Activated CD4-positive, alpha-beta T cell treated with anti-CD3 and anti-CD28 coated beads, Interleukin-2, Interleukin-4, amounts not matched to agents 100 ng/mL and 50 ng/mL, durations not matched to agents 16 hours and 8 hours (primary cell): Measurements from ENCODE around the gene CCDC24.

Source experiments
- DNase-seq: peaks from one replicate; pipeline ENCODE4 v3.0.0-alpha.2; 2020; ENCODE audit warnings: low spot score

The CCDC24 gene

DNA sequence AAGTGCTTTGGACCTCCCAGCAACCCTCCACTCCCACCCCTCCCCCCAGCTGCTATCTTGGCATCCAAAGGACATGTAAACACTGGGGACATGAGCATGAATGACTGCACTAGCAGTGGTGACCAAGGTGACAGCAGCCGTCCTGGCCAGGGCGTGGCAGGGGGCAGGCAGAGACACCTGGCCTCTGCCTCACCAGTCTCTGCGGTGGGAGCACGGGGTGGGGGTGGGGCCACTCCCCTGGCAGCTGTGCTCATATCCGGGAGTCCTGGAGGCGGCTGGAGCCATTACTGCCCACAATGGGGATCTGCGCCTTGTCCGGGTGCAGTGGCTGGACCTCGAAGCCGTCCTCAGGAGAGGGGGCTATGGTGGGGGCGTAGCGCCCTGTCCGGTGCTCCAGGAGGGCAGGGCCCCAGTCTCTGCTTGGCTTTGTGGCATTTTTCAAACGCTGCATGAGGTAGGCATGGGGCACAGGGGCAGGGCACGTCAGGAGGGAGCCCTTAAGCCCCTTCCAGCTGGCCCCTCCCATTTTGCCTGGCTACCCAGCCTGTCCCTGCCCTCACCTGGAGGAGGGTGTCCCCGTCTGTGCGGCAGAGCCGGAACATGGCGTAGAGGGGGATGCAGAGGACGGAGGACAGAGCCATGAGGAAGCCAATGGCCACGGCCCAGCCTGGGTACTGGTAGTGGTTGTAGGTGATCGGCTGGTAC, 6.0 kb downstream of the CCDC24 start:
- DNase-seq = no peak

DNA sequence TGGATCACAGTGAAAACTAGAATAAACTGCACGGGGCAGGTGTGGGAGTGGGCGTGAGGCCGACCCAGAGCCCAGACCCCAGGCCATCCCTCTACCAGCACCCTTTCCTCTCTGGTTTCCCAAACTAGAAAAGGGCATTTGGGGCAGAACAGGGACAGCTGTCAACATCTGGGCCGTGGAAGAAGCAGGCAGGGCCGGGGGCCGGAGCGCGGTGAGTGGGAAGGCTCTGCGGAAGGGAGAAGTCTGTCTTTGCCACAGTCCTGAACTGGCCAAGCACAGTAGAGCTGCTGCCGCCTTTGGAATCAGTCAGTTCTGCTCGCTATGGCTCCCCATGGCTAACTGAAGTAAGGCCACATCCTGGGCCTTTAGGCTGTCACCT, 6.6 kb downstream of the CCDC24 start:
- DNase-seq = no peak

DNA sequence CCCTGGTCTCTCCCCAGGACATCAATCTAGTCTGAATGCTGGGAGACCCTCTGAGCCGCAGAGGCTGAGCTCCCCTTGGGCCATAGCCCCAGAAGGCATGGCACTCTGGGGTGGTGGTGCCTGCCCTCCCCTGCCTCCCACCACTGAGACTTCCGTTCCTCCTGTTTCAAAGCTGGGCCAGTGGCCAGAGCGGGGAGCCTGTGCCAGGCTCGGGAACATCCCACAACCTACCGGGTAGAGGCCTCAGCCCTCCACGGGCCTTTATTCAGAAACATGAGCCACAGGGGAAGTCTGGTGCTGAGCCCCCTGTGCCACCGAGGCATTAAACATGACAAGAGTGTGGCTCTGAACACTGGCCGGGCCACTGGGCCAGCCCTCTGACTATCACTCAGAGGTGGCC, 8.1 kb downstream of the CCDC24 start:
- no peak for DNase-seq

DNA sequence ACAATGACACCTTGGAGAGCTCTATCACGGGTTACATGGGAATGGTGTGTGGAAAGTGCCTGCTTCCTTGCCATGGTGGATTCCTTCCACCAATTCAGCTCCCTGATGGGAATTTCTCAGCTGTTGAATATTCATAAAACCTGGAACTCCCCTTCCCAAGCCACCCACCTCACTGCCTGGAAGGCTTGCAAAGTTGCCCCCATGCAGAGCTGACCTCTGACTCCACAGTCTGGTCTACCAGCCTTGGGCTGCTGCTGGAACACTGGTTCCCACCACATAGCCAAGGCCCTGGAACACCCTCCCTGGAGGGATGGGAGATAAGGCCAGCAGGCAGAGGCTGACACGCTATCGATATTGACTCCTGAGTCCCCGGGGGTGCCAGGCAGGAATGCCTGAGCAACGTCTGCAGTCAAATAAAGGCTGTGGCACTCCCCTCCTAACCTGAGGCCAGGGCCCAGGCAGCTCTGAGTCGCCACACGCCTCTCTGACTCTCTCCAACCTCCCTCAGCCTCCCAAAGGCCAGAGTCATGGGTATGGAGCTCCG, 8.8 kb downstream of the CCDC24 start:
- no peak for DNase-seq

DNA sequence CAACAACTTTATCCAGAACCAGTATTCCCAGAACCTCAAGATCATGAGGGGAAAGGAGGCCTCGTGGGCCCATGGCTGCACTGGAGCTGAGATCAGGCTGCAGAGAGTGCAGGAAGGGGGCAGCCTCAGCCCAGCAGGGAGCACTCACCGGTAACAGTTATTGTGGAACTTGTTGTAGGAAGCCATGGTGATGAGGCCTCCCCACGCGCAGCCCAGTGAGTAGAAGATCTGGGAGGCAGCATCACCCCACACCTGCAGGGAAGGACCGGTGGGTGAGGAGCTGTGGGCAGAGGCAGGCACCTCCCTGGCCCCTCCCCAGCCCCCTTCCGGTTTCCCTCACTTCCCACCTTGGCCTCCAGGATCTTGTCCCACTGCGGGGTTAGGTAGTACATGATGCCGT, 10.8 kb downstream of the CCDC24 start:
- DNase-seq = no peak

GRCh38 chr1:44002606-44003157, 11.3 kb downstream of the CCDC24 start:
- DNase-seq = no peak

GRCh38 chr1:44008259-44008658, 16.9 kb downstream of the CCDC24 start:
- DNase-seq = no peak

- DNase-seq = no peak
These were observed 19.6 kb downstream of the CCDC24 start for GRCh38 chr1:44010935-44011471.

DNA sequence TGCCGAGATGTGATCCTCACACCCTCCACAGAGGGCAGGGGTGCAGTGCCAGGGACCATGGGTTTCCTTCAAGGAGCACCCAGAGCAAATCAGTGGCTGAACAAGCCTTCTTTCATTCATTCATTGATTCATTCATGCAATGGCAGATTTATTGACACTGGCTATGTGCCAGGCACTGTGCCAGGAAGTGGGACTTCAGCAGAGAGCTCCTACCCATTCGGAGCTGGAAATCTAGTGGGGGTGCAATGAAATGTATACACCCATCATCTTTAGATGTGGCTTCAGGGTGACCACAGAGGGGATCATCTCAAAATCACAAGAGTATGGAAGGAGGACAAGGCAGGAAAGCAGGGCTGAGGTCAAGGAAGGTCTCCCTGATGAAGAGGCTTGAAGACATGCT, 21.0 kb downstream of the CCDC24 start:
- no peak for DNase-seq

- DNase-seq = no peak
These were observed 21.7 kb downstream of the CCDC24 start for GRCh38 chr1:44012941-44013609.

DNA sequence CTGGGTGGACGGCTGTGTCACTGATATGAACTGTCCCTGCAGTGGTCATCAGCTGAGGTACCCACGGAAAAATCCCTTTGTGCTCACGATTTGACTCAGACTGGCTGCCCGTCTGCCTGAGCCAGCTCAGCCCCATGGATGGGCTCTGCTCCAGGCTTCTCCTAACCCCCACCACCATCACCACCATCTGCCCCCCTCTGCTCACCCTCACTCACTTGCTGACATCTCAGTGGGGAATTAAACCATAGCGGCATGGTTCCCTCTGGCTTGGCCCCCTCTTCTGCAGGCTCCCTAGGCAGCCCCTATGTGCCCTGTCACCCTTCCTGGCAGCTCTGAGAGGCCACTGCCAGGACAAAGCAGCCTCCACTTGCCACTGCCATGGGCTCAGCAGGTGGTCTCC, 22.6 kb downstream of the CCDC24 start:
- DNase-seq = no peak

DNA sequence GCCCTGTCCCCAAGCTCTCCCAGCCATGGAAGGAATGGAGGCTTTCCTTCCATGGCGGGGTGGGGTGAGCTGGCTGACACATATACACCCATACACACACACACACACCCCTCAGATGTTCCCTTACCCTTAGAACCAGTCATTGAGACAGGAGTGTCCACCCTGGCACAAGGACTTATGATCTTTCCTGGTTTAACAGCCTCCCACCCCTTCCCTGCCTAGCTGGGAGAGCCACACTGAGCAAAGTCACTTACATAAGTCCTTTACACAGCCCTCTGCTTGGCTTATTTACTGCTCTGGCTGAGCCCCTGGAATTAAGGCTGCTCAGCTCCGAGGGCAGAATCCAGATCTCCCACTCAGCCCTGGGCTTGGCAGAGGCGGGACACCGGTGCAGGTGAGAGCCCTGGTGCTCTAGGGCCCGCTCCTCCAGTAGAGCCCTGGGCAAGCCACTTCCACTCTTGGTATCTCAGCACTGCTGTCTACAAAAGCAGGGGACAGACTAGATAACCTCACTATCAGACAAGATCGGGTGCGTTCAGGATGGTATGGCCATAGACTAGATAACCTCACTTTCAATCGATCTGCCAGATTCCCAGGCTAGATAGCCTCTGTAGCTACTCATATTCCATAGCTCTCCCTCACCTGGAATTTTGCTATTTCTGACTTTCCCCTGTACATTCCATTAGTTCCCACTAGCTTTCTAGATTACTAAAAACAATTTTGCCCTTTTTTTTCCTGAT, 23.1 kb downstream of the CCDC24 start:
- DNase-seq = no peak

GRCh38 chr1:44015206-44015605, 23.8 kb downstream of the CCDC24 start:
- no peak for DNase-seq

- DNase-seq = no peak
These were observed 24.9 kb downstream of the CCDC24 start for GRCh38 chr1:44016041-44016889.

- DNase-seq = no peak
These were observed 25.5 kb downstream of the CCDC24 start for GRCh38 chr1:44016890-44017400.

DNA sequence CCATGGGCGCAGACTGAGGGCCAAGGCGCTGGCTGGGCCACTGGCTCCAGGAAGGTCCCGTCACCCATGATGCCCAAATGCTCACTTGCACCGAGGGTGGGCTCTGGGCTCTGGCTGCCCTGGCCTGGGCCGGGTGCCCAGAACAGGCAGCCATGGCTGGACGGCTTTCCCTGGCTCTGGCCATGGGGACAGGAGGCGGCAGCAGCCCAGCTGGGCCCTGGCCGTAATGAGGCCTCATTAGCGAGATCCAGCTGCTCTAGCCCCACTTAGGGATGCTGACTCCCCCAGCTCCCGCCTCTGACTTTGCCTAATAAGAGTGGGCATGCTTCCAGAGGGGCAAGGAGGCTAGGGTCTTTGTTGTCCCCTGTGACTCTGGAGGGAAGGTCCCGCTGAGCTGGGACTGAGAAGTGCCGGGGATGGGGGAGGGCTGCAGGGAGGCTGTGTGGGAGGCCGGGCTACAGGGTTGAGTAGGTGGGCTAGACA, 28.1 kb downstream of the CCDC24 start:
- DNase-seq = no peak

DNA sequence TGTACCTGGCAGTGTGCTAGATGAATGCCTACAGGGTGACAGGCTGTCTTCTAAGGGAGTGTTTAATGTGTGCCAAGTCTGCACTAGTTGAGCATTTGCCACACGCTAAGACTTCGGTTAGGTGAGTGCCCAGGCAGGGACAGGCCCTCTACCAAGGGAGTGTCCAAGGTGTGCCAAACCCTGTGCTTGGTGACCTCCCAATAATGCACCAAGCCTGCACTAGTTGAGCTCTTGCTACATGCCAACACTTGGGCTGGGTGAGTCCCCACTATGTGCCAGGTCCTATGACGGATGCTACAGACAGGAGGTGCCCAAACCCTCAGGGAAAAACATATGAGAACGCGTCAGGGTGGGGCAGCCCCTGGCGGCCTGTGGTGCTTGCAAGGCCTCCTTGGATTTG, 29.1 kb downstream of the CCDC24 start:
- DNase-seq = no peak

DNA sequence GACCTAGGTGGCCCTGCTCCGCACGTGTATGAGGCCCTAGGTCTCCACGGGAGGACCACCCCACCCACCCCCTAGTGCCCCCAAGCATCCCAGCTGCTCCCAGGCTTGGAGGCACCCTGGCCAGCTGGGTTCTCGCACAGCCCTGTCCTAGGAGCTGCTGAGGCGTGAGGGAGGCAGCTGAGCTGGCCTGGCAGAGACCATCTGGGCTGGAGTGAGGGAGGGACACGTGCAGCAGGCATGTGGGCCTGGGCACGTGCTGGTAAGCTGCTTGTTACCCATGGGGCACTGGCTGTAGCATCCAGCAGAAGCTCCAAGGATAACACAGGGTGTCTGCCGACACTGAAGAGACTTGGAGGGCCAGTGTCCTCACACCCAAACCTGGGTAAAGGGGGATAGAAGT, 29.8 kb downstream of the CCDC24 start:
- no peak for DNase-seq

DNA sequence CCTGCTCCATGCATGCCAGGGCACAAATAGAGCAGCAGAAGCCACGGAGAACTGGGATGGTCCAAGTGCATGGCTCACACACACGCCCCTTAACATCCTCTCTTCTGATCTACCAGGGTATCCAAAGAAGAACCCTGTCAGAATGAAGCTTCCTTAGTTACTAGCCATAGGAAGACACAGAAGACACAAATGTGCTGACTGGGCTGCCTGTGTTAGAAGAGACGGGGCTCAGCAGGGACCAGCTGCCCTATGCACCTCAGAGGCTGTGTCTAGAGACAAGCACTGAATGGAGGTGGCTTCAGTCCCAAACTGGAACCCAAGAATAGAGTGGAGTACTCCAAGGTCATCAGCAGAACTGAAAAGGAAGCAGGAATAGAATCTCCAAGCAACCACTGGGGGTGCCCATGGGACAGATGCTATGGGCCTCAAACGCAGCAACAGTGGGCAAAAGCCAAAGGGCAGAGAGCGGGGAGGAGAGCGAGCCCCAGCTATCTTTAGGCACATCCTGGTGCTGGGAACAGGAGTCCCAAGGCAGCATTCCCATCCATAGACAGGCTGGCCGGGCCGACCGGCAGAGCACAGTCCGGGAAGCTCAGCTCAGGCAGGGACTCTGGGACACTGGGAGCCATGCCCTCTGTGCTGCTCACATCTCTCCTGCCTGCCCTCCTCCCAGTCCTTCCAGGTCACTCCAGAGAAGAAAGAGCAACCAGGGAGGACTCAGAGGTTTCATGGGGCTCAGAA, 30.4 kb downstream of the CCDC24 start:
- no peak for DNase-seq
